Placental pericyte (primary cell): ENCODE data around the gene PKD1. TPM values are rescaled to one million over a fixed set of nuclear protein-coding genes. Genes with fewer than 3 reads are reported as not detected.

Source experiments
- small RNA-seq: library from RNA; depleted of rRNA; stranded (forward); fragments of <200 nt; gene quantifications from one replicate; pipeline ENCODE3, GENCODE V24; 2012; ENCODE audit warnings: low replicate concordance
- total RNA-seq: library from RNA; depleted of rRNA; stranded (reverse); fragments of >200 nt; gene quantifications from 2 replicates; pipeline ENCODE4 v1.2.3, GENCODE V29; 2012

Gene PKD1
- 159 and 223 TPM in 2 replicates for total RNA-seq

GRCh38 chr16:2135770-2136490 lies at the start of gene PKD1:
Gene PKD1, minus strand, starts transcription at chr16:2135898. Its CDS starts 209 bp downstream, at chr16:2135689.

GRCh38 chr16:2155091-2155950 lies 19.6 kb upstream of the PKD1 start, which contains the start of gene TRAF7:
Gene TRAF7, plus strand, starts transcription at chr16:2155782. Its CDS starts 8,139 bp downstream, at chr16:2163921.

DNA sequence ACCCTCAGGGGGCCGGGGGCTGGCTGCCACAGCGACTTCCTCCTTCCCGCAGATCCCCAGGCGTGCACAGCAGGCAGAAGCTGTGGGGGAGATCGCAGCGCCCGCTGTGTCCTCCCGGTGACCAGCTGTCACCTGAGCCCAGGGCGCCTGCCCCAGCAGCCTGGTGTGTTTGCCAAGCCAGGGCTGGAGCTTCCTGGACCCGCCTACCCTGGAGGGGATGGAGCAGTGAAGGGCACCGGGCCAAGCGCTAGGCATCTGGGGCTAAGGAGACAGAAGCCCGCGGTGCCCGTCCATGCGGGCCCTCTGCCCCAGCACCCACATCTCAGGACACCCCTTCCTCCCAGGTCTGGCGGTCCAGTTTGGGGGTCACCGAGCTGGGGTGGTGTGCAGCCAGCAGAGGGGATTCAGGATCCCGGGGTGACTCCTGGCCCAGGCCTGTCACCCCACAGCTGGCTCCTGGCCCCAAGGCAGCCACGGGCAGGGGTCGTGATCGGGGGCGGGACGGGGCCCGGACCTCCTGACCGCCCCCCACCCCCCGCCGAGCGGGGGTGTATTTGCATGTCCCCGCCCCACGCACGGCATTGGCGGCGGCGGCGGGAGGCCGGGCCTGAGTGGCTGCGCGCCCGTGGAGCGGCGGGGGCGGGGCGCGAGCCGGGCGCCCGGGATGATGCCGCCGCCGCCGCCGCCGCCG lies 12.4 kb upstream of the PKD1 start, which contains the start of gene RAB26:
RAB26 (plus strand) TSS at position 645 of the 691 bp plus-strand sequence. CDS start 159 bp downstream, outside the sequence.

DNA sequence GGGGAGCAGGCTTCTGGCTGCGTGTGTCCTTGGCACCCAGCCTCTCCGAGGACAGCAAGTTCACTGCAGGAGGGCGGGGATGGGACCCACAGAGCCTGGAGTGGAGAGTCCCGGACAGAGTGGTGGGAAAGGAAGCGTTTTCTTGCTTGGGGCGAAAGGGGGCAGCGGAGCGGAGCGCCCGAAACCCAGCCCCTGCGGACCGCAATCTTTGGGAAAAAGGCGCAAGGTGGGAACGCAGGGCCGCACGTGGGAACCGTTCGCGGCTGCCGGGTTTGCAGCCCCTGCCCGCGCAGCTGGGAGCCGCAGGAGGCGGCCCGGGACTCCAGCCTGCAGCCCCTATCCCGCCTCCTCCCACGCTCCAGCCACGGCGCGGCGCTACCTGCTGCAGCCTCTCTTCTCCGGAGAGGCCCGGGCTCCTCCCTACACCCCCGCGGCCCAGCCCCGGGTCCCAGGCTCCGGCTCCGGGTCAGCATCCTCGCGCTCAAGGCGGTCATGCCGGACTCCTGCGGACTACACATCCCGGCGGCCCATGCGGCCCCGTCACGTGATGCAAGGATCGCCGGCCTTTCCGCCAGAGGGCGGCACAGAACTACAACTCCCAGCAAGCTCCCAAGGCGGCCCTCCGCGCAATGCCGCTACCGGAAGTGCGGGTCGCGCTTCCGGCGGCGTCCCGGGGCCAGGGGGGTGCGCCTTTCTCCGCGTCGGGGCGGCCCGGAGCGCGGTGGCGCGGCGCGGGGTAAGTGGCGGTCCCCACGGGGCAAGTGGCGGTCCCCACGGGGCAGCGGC lies 88.2 kb downstream of the PKD1 start, which contains the start of the genes NTHL1 and TSC2:
NTHL1 (minus strand) TSS at position 505 of the 786 bp plus-strand sequence; CDS start at position 494, 11 bp downstream.
TSC2 (plus strand) TSS at position 656 of the 786 bp plus-strand sequence. CDS start 631 bp downstream, outside the sequence.

Small RNA genes lying within 50 kb of the gene (small RNA-seq; reads per million reads assigned to genes)
- not detected for gene MIR1225
- not detected for gene MIR3180-5
- not detected for gene MIR4516
- not detected for gene RF00019
- not detected for gene SNORD60

Other genes with a start within 250 kb of the PKD1 start
- gene HS3ST6, start 217.5 kb downstream of the PKD1 start, total RNA-seq: not detected in 2 replicates
- 13.3 and 15.3 TPM in 2 replicates for gene MSRB1, start 192.7 kb downstream of the PKD1 start, total RNA-seq
- gene RPL3L, start 181.2 kb downstream of the PKD1 start, total RNA-seq: not detected in 2 replicates
- gene NDUFB10, start 176.4 kb downstream of the PKD1 start, total RNA-seq: 103 and 191 TPM in 2 replicates
- gene RPS2, start 171.1 kb downstream of the PKD1 start, total RNA-seq: 1,155 and 3,788 TPM in 2 replicates
- 0.43 TPM in 1 of 2 replicates, not detected in the other for gene RNF151, start 169.0 kb downstream of the PKD1 start, total RNA-seq
- 49.8 and 57.6 TPM in 2 replicates for gene TBL3, start 163.8 kb downstream of the PKD1 start, total RNA-seq
- gene NOXO1, start 154.4 kb downstream of the PKD1 start, total RNA-seq: 0.44 TPM in 1 of 2 replicates, not detected in the other
- 14.6 and 15.3 TPM in 2 replicates for gene GFER, start 151.7 kb downstream of the PKD1 start, total RNA-seq
- gene SYNGR3, start 145.9 kb downstream of the PKD1 start, total RNA-seq: 0.86 and 5.7 TPM in 2 replicates
- gene ZNF598, start 126.1 kb downstream of the PKD1 start, total RNA-seq: 39.2 and 54.9 TPM in 2 replicates
- gene NPW, start 116.1 kb downstream of the PKD1 start, total RNA-seq: 0.22 and 1.0 TPM in 2 replicates
- 53.2 and 107 TPM in 2 replicates for gene NHERF2, start 109.0 kb downstream of the PKD1 start, total RNA-seq
- gene NTHL1, start 88.1 kb downstream of the PKD1 start, total RNA-seq: 17.3 and 33.6 TPM in 2 replicates
- 70.2 and 86.8 TPM in 2 replicates for gene TSC2, start 87.9 kb downstream of the PKD1 start, total RNA-seq
- gene RAB26, start 12.7 kb upstream of the PKD1 start, total RNA-seq: 1.4 and 1.5 TPM in 2 replicates
- gene TRAF7, start 19.9 kb upstream of the PKD1 start, total RNA-seq: 72.4 and 77.7 TPM in 2 replicates
- under 0.01 and 0.22 TPM in 2 replicates for gene CASKIN1, start 60.7 kb upstream of the PKD1 start, total RNA-seq
- 37.4 and 39.2 TPM in 2 replicates for gene MLST8, start 69.6 kb upstream of the PKD1 start, total RNA-seq
- gene BRICD5, start 75.0 kb upstream of the PKD1 start, total RNA-seq: 1.5 and 1.9 TPM in 2 replicates
- 12.7 and 33.9 TPM in 2 replicates for gene PGP, start 78.9 kb upstream of the PKD1 start, total RNA-seq
- gene E4F1, start 87.7 kb upstream of the PKD1 start, total RNA-seq: 28.0 and 42.5 TPM in 2 replicates
- gene DNASE1L2, start 100.5 kb upstream of the PKD1 start, total RNA-seq: 0.86 and 1.1 TPM in 2 replicates
- 37.9 and 42.7 TPM in 2 replicates for gene ECI1, start 115.7 kb upstream of the PKD1 start, total RNA-seq
- gene RNPS1, start 132.2 kb upstream of the PKD1 start, total RNA-seq: 103 and 122 TPM in 2 replicates
- 0.72 and 3.5 TPM in 2 replicates for gene ABCA3, start 204.8 kb upstream of the PKD1 start, total RNA-seq